Measurements from ENCODE around the gene YIPF2. TPM values are rescaled to one million over a fixed set of nuclear protein-coding genes. Genes with fewer than 3 reads are reported as not detected.
A peak's percentile ranks its signal among the peaks of the same experiment; 100 is the strongest.

YIPF2 gene
- total and polyA plus RNA-seq, 10 of the 15 experiments (the other 5 are each of a cell fraction or from before 2014, with no cell fraction given) = 0.92 to 38.9 (median 17.6) TPM

- ChIA-PET RAD21 (ENCODE audit: unreplicated experiment) (no interaction called here), POLR2A (no interaction called here), CTCF (no interaction called here), SMC1A (ENCODE audit: uncharacterized antibody, unreplicated experiment) (no interaction called here)
- FAIRE-seq = no peak
- TF ChIP-seq PKNOX1 (IDR thresholded peaks at IDR 0.05) (no peak), ESRRA (IDR thresholded peaks at IDR 0.05; ENCODE audit: low read length) (no peak), MYC (IDR thresholded peaks at IDR 0.05; ENCODE audit: insufficient read depth, insufficient read length, insufficient replicate concordance, low read length, severe bottlenecking) (no peak), CBFB (IDR thresholded peaks at IDR 0.05; ENCODE audit: low read depth) (no peak), POLR2A (IDR thresholded peaks at IDR 0.05; ENCODE audit: low read depth, low read length) (no peak), SIX5 (IDR thresholded peaks at IDR 0.05; ENCODE audit: low read depth, low read length, severe bottlenecking) (no peak), E2F8 (IDR thresholded peaks at IDR 0.05; ENCODE audit: low read depth, partially characterized antibody) (no peak), STAT1 (conservative IDR thresholded peaks at IDR 0.05) (no peak), POLR2AphosphoS5 (IDR thresholded peaks at IDR 0.05; ENCODE audit: low read length) (no peak), TCF12 (IDR thresholded peaks at IDR 0.05; ENCODE audit: low read depth, low read length) (no peak), YBX1 (IDR thresholded peaks at IDR 0.05) (no peak), MTA3 (IDR thresholded peaks at IDR 0.05; ENCODE audit: borderline replicate concordance, low read length) (no peak), MEF2A (IDR thresholded peaks at IDR 0.05; ENCODE audit: insufficient read depth, low read depth, low read length) (no peak), SMAD5 (IDR thresholded peaks at IDR 0.05; ENCODE audit: low read depth) (no peak)
- Histone ChIP-seq H3K79me2 (ENCODE audit: control insufficient read depth, insufficient read depth, low read length) (no peaks in the 10 kb centered on the region; the same call in 1 of the 2 replicates), H3K9me3 (replicated peaks; ENCODE audit: control insufficient read depth, insufficient read depth, low read length) (no peaks in the 10 kb centered on the region), H3K4me2 (ENCODE audit: control insufficient read depth, insufficient read depth) (no peak overlapping the region), H4K20me1 (ENCODE audit: control insufficient read depth, insufficient read depth) (no peaks in the 10 kb centered on the region), H3K9ac (ENCODE audit: control insufficient read depth, insufficient read depth, low read length) (no peak overlapping the region), H3K4me3 (no peak overlapping the region), H2AFZ (ENCODE audit: control insufficient read depth, low read depth, low read length) (no peak overlapping the region), H3K27ac (ENCODE audit: control insufficient read depth, insufficient read depth) (no peak overlapping the region), H3K4me1 (ENCODE audit: control insufficient read depth, insufficient read depth, low read length) (no peaks in the 10 kb centered on the region), H3K36me3 (ENCODE audit: control insufficient read depth in 2 of 2, insufficient read depth in 2 of 2, low read length in 1 of 2) (peaks cover 15 to 40% of the 10 kb centered on the region in 2 experiments; a peak in 3 of 4 replicates), H3K27me3 (replicated peaks in 1 of 2; ENCODE audit: control insufficient read depth in 2 of 2, insufficient read depth in 2 of 2, low read length in 1 of 2) (no peaks in the 10 kb centered on the region)
- WGBS (ENCODE audit: insufficient coverage, insufficient replicate concordance, low lambda C conversion rate, missing lambda C conversion rate) = 95% methylated on average over 17 of the region's 17 CpGs
- TSS peak; percentile 28 for BruUV-seq (replicated peaks)
- DNase-seq (ENCODE audit: low read depth, low spot score) = no peak
- in situ Hi-C loops (cut with MboI) = no loop called here
- ATAC-seq = no peak
- intact Hi-C loops (cut with micrococcal nuclease; ENCODE audit: unreplicated experiment) = no loop called here
Measured at GRCh38 chr19:10908380-10908960, 20.0 kb downstream of the YIPF2 start.
